Endothelial cell of umbilical vein (primary cell): ENCODE measurements around the gene ADRB2. TPM values are rescaled to one million over a fixed set of nuclear protein-coding genes. Genes with fewer than 3 reads are reported as not detected.

Source experiments
- BruUV-seq: library from RNA; stranded (reverse); fragments of 400-500 nt; replicated peaks from 2 replicates; lab custom pipeline; 2021; lab: Mats Ljungman, UMichigan
- CTCF ChIA-PET: fragments of 300-600, 350-600 bp; sonication (Branson Sonifier 250); formaldehyde crosslinking; loops from one replicate; lab custom pipeline; 2021; ENCODE audit warnings: antibody characterized with exemption, inconsistent platforms; lab: Charles Lee
- POLR2A ChIA-PET: fragments of 300-600, 350-600 bp; sonication (Branson Sonifier 250); formaldehyde crosslinking; loops from one replicate; lab custom pipeline; 2021; ENCODE audit warnings: antibody characterized with exemption, inconsistent platforms; lab: Charles Lee
- DNase-seq: peaks from one replicate; pipeline ENCODE4 v3.0.0-alpha.2; 2011; ENCODE audit warnings: low read depth, low spot score
- FAIRE-seq: peaks from 2 replicates; lab custom pipeline; 2011; peaks lifted over from hg19 to GRCh38; lab: Jason Lieb, UNC
- H2AFZ ChIP-seq: 2 replicates; pipeline ENCODE4 v1.6.0; 2012; ENCODE audit warnings: low read depth, low read length, control low read depth, inconsistent platforms
- H3K27ac ChIP-seq: 2 replicates; pipeline ENCODE4 v1.5.1; 2011; ENCODE audit warnings: low read depth, mild to moderate bottlenecking, control low read depth, low read length, moderate library complexity; ENCODE audit not compliant: insufficient read depth
- H3K27me3 ChIP-seq, 2 experiments: 2 replicates each; pipeline versions ENCODE4 v1.6.0 to v1.6.1; 2011; ENCODE audit warnings: low read length in 2 of 2, mixed read lengths in 1 of 2; ENCODE audit not compliant: control insufficient read depth in 2 of 2, insufficient read depth in 2 of 2
- H3K36me3 ChIP-seq, 2 experiments: 2 replicates in 1 of 2; 3 replicates in 1 of 2; pipeline ENCODE4 v1.5.1; 2011; ENCODE audit warnings: low read length in 2 of 2, mild to moderate bottlenecking in 1 of 2, moderate library complexity in 1 of 2; ENCODE audit not compliant: control insufficient read depth in 2 of 2, insufficient read depth in 2 of 2; ENCODE audit errors: extremely low read depth in 1 of 2
- H3K4me1 ChIP-seq: 3 replicates; pipeline ENCODE4 v1.5.1; 2011; ENCODE audit warnings: mild to moderate bottlenecking, low read length; ENCODE audit not compliant: control insufficient read depth, insufficient read depth; ENCODE audit errors: extremely low read depth
- H3K4me2 ChIP-seq: 2 replicates; pipeline ENCODE4 v1.6.1; 2011; ENCODE audit warnings: low read length, control low read depth, mixed read lengths; ENCODE audit not compliant: insufficient read depth
- H3K4me3 ChIP-seq, 3 experiments: fragments of 200-600 bp in 1 of 3; sonication (generic), shearing (Covaris generic) in 1 of 3; replicated peaks in 1 of 3; 2 replicates each; pipeline ENCODE4 v1.5.1; 2011 to 2016; ENCODE audit warnings: control low read depth in 3 of 3, low read length in 3 of 3, mild to moderate bottlenecking in 2 of 3, inconsistent platforms in 1 of 3, low read depth in 1 of 3, moderate library complexity in 1 of 3; ENCODE audit not compliant: insufficient read depth in 1 of 3
- H3K79me2 ChIP-seq: 2 replicates; pipeline ENCODE4 v1.6.0; 2012; ENCODE audit warnings: low read length, inconsistent platforms; ENCODE audit not compliant: control insufficient read depth, insufficient read depth
- H3K9ac ChIP-seq: replicated peaks from 2 replicates; pipeline ENCODE3; 2011; ENCODE audit warnings: low read length, control low read depth; ENCODE audit not compliant: insufficient read depth; ENCODE audit errors: extremely low read depth
- H3K9me1 ChIP-seq: replicated peaks from 3 replicates; pipeline ENCODE4 v1.6.0; 2011; ENCODE audit warnings: mild to moderate bottlenecking, low read length; ENCODE audit not compliant: control insufficient read depth, insufficient read depth; ENCODE audit errors: extremely low read depth
- H3K9me3 ChIP-seq: replicated peaks from 2 replicates; pipeline ENCODE4 v1.5.1; 2012; ENCODE audit warnings: low read length, inconsistent platforms; ENCODE audit not compliant: control insufficient read depth, insufficient read depth
- H4K20me1 ChIP-seq: replicated peaks from 2 replicates; pipeline ENCODE3; 2011; ENCODE audit warnings: mild to moderate bottlenecking, low read length; ENCODE audit not compliant: control insufficient read depth, insufficient read depth; ENCODE audit errors: extremely low read depth
- CTCF ChIP-seq, 2 donors: IDR thresholded peaks; 1 replicate in 1 of 2; 2 replicates in 1 of 2; pipeline ENCODE4 v1.5.1; 2011; ENCODE audit warnings: low read length in 2 of 2, mild to moderate bottlenecking in 2 of 2, moderate library complexity in 2 of 2, control low read depth in 1 of 2, inconsistent platforms in 1 of 2, low read depth in 1 of 2; ENCODE audit not compliant: insufficient read depth in 1 of 2; ENCODE audit errors: extremely low read depth in 1 of 2
- EZH2 ChIP-seq: IDR thresholded peaks from 2 replicates; pipeline ENCODE4 v1.6.1; 2012; ENCODE audit warnings: borderline replicate concordance, low read depth, mild to moderate bottlenecking, moderate library complexity, low read length, inconsistent platforms; ENCODE audit not compliant: severe bottlenecking
- FOS ChIP-seq: IDR thresholded peaks from 2 replicates; pipeline ENCODE4 v1.6.1; 2011; ENCODE audit warnings: mild to moderate bottlenecking, low read length, moderate library complexity, borderline replicate concordance; ENCODE audit not compliant: insufficient read depth
- GATA2 ChIP-seq: IDR thresholded peaks from 2 replicates; pipeline ENCODE4 v1.7.0; 2011; ENCODE audit warnings: low read depth, mild to moderate bottlenecking, moderate library complexity, mixed read lengths, low read length; ENCODE audit not compliant: insufficient read length, insufficient read depth
- MAX ChIP-seq: IDR thresholded peaks from 2 replicates; pipeline ENCODE4 v1.6.1; 2011; ENCODE audit not compliant: insufficient read depth, insufficient read length
- MYC ChIP-seq: IDR thresholded peaks from one replicate; pipeline ENCODE4 v1.6.1; 2011; ENCODE audit warnings: mild to moderate bottlenecking, low read depth, low read length
- POLR2A ChIP-seq: IDR thresholded peaks from 2 replicates; pipeline ENCODE4 v1.6.1; 2012; ENCODE audit warnings: low read depth, mild to moderate bottlenecking, control low read depth, low read length
- POLR2AphosphoS5 ChIP-seq: IDR thresholded peaks from 2 replicates; pipeline ENCODE4 v1.6.1; 2012; ENCODE audit warnings: low read depth, mild to moderate bottlenecking, control low read depth, low read length, moderate library complexity; ENCODE audit not compliant: insufficient read depth
- dilution Hi-C: fragments of 300-500 bp; cut with MboI; formaldehyde crosslinking; loops from one replicate; pipeline ENCODE4 v1.15.0; 2019; ENCODE audit warnings: low sequenced_read_pairs; ENCODE audit not compliant: extremely low pct_ligation_motif_present
- intact Hi-C: fragments of 100-400 bp; cut with micrococcal nuclease; formaldehyde crosslinking; loops from one replicate; pipeline ENCODE4 v1.10.0; 2022
- polyA plus RNA-seq, 4 experiments: library from polyadenylated mRNA; depleted of rRNA in 3 of 4; stranded (reverse) in 3 of 4; unstranded in 1 of 4; fragments of >200 nt; gene quantifications; 2 replicates each; pipeline versions ENCODE4 v1.2.1 to v1.2.3, GENCODE V29; 2011 to 2012; ENCODE audit warnings: missing spikeins in 1 of 4
- total RNA-seq: library from RNA; stranded (reverse); gene quantifications from 2 replicates; pipeline ENCODE4 v1.2.3, GENCODE V29; 2021

Gene ADRB2
- total and polyA plus RNA-seq, 2 donors (not counting 3 experiments of a cell fraction or from before 2014, with no cell fraction given), result 0.86 to 0.88 TPM

GRCh38 chr5:148840531-148840930 is 14.1 kb downstream of the ADRB2 start:
- H3K27ac ChIP-seq, result no peak overlapping the region
- TF ChIP-seq FOS, result peak; percentile 28
- no peak for TF ChIP-seq MYC
- intact Hi-C loops (no loop called here), dilution Hi-C loops (no loop called here)
- no peaks in the 10 kb centered on the region for H3K9me1 ChIP-seq
- POLR2A ChIA-PET, result no interaction called here
- H2AFZ ChIP-seq, result no peak overlapping the region
- CTCF ChIA-PET, result interaction anchor here (1.0 to 1.4 kb wide), 4 partner anchors 10 to 274 kb away, joined by 3 to 6 read pairs (median 4); no protein-coding TSS in a partner anchor
- no TSS peak for BruUV-seq
- DNase-seq (no peak), FAIRE-seq (no peak)
- H3K4me3 ChIP-seq, result no peak overlapping the region
- no peaks in the 10 kb centered on the region for H3K9me3 ChIP-seq
- no peak overlapping the region for H3K9ac ChIP-seq
- H3K36me3 ChIP-seq, result no peaks in the 10 kb centered on the region
- H4K20me1 ChIP-seq, result no peaks in the 10 kb centered on the region
- no peaks in the 10 kb centered on the region for H3K79me2 ChIP-seq
- H3K4me2 ChIP-seq, result no peak overlapping the region
- peaks cover 13% of the 10 kb centered on the region for H3K4me1 ChIP-seq
- H3K27me3 ChIP-seq, result no peaks in the 10 kb centered on the region

GRCh38 chr5:148841519-148841918 is 15.1 kb downstream of the ADRB2 start:
- peaks cover 13% of the 10 kb centered on the region for H3K4me1 ChIP-seq
- ChIA-PET POLR2A (no interaction called here), CTCF (interaction anchor here (1.2 to 1.5 kb wide), 3 partner anchors 13 to 273 kb away, joined by 3 to 10 read pairs (median 4); no protein-coding TSS in a partner anchor)
- DNase-seq (no peak), FAIRE-seq (no peak)
- no peaks in the 10 kb centered on the region for H3K9me1 ChIP-seq
- no peak overlapping the region for H3K4me3 ChIP-seq
- H3K79me2 ChIP-seq, result no peaks in the 10 kb centered on the region
- no peak for TF ChIP-seq CTCF (IDR thresholded peaks at IDR 0.05; ENCODE audit: extremely low read depth in 1 of 2, insufficient read depth in 1 of 2, low read depth in 1 of 2, low read length in 2 of 2)
- TF ChIP-seq POLR2A, result no peak
- no peak for TF ChIP-seq EZH2
- no peak for TF ChIP-seq FOS
- TF ChIP-seq POLR2AphosphoS5, result no peak
- TF ChIP-seq GATA2, result no peak
- no peak for TF ChIP-seq MAX
- no peak for TF ChIP-seq MYC
- H3K36me3 ChIP-seq, result no peaks in the 10 kb centered on the region
- H3K27me3 ChIP-seq, result no peaks in the 10 kb centered on the region
- no peak overlapping the region for H2AFZ ChIP-seq
- no peaks in the 10 kb centered on the region for H4K20me1 ChIP-seq
- intact Hi-C loops (no loop called here), dilution Hi-C loops (no loop called here)
- no peak overlapping the region for H3K27ac ChIP-seq
- H3K4me2 ChIP-seq, result no peak overlapping the region
- H3K9me3 ChIP-seq, result no peaks in the 10 kb centered on the region
- H3K9ac ChIP-seq, result no peak overlapping the region
- BruUV-seq, result no TSS peak
